HG02840 (cell line): Measurements from ENCODE around the gene CAMKMT.

Experiments
- ATAC-seq: cut with Tn5 transposase; IDR thresholded peaks from one replicate; pipeline ENCODE4 v1.9.1; 2021; ENCODE audit warnings: mild to moderate bottlenecking, moderate library complexity, moderate number of reproducible peaks; ENCODE audit not compliant: unreplicated experiment, low FRiP score

Gene CAMKMT

GRCh38 chr2:44785433-44785832, 423.7 kb downstream of the CAMKMT start:
- no peak for ATAC-seq

- ATAC-seq: no peak
Observed at GRCh38 chr2:44786045-44786816, 424.5 kb downstream of the CAMKMT start.

GRCh38 chr2:44786817-44787214, 425.1 kb downstream of the CAMKMT start:
- no peak for ATAC-seq

- ATAC-seq: no peak
Observed at GRCh38 chr2:44787663-44788062, 425.9 kb downstream of the CAMKMT start.

GRCh38 chr2:44789446-44789845, 427.7 kb downstream of the CAMKMT start:
- ATAC-seq: no peak

GRCh38 chr2:44789971-44790721, 428.4 kb downstream of the CAMKMT start:
- ATAC-seq: no peak

- ATAC-seq: no peak
Observed at GRCh38 chr2:44793322-44793870, 431.6 kb downstream of the CAMKMT start.

GRCh38 chr2:44796771-44797170, 435.0 kb downstream of the CAMKMT start:
- ATAC-seq: no peak

- ATAC-seq: no peak
Observed at GRCh38 chr2:44798139-44798659, 436.5 kb downstream of the CAMKMT start.

GRCh38 chr2:44799105-44799504, 437.4 kb downstream of the CAMKMT start:
- ATAC-seq: no peak

GRCh38 chr2:44799754-44800153, 438.0 kb downstream of the CAMKMT start:
- ATAC-seq: no peak

GRCh38 chr2:44801289-44801840, 439.6 kb downstream of the CAMKMT start:
- ATAC-seq: no peak

GRCh38 chr2:44801841-44802776, 440.4 kb downstream of the CAMKMT start:
- ATAC-seq: no peak

GRCh38 chr2:44802777-44803424, 441.2 kb downstream of the CAMKMT start:
- ATAC-seq: no peak

- ATAC-seq: no peak
Observed at GRCh38 chr2:44804406-44805265, 442.9 kb downstream of the CAMKMT start.

GRCh38 chr2:44805401-44806235, 443.9 kb downstream of the CAMKMT start:
- no peak for ATAC-seq

- ATAC-seq: no peak
Observed at GRCh38 chr2:44807201-44808025, 445.7 kb downstream of the CAMKMT start.
